Activated T-cell treated with anti-CD3 and anti-CD28 coated beads, Interleukin-2, amount 50 U/mL, for 4 hours (primary cell): ENCODE measurements around the gene LDLRAD3. TPM values are rescaled to one million over a fixed set of nuclear protein-coding genes. Genes with fewer than 3 reads are reported as not detected.
"Not testable (repeated sequence)": the region's sequence is repeated elsewhere in the genome, so short reads cannot be mapped to it uniquely, and the experiment has no call there.

Experiments
- ATAC-seq, 2 donors: fragments of 200-7000 bp; cut with Tn5 transposase; one replicate each; pipeline ENCODE4 v1.10.0; 2021
- DNase-seq: peaks from one replicate; pipeline ENCODE4 v3.0.0-alpha.2; 2020
- H3K27me3 Mint-ChIP-seq: one replicate; pipeline ENCODE4 v1.8.0; 2021; ENCODE audit warnings: low read depth, mixed read lengths
- H3K36me3 Mint-ChIP-seq: one replicate; pipeline ENCODE4 v1.8.0; 2022; ENCODE audit warnings: mixed read lengths; ENCODE audit not compliant: insufficient read depth
- H3K4me1 Mint-ChIP-seq: one replicate; pipeline ENCODE4 v1.8.0; 2021; ENCODE audit warnings: low read depth, mixed read lengths
- H3K4me3 Mint-ChIP-seq: one replicate; pipeline ENCODE4 v1.8.0; 2021; ENCODE audit warnings: mild to moderate bottlenecking, moderate library complexity, mixed read lengths
- H3K9me3 Mint-ChIP-seq: one replicate; pipeline ENCODE4 v1.8.0; 2021; ENCODE audit warnings: mixed read lengths
- total RNA-seq, 3 donors: library from RNA; stranded (reverse); gene quantifications; one replicate each; pipeline ENCODE4 v1.2.1, GENCODE V29; 2021

Gene LDLRAD3, protein sequence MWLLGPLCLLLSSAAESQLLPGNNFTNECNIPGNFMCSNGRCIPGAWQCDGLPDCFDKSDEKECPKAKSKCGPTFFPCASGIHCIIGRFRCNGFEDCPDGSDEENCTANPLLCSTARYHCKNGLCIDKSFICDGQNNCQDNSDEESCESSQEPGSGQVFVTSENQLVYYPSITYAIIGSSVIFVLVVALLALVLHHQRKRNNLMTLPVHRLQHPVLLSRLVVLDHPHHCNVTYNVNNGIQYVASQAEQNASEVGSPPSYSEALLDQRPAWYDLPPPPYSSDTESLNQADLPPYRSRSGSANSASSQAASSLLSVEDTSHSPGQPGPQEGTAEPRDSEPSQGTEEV
- under 1 TPM; 0.29 to 0.76 (median 0.71) TPM for total RNA-seq

DNA sequence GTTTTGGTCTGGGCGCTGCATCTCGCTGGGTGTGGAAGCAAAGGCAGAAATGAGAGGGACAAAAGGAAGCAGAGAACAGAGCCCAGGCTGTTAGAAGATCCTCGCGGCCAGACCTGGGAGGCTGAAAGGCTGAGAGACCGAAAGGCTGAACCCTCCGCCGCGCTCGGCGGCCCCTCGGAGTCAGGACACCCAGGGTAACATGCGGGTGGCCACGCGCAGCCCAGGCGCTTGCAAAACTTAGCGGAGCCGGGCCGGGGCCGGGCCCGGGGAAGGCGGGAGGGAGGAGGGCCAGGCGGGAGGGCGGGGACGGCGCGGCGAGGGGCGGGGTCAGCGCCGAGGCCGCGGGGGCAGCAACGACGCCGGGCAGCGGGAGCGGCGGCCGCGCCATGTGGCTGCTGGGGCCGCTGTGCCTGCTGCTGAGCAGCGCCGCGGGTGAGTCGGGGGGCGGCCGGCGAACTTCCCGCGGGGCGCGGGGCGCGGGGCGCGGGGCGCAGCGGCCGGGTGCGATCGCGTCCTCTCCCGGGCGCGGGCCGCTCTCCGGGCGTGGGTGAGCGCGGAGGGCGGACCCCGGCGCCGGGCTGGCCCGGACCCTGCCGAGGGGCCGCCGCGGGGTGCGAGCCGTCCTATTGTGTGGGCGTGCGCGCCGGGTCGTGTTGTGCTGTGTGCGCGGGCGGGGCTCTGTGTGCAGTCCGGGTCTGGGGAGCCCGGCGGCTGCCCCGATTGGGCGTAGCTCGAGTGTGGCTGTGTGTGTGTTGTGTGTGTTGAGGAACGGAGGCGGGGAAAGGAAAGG lies at the start of gene LDLRAD3:
Gene LDLRAD3, plus strand, starts transcription at position 350 of the 790 bp plus-strand sequence. Its CDS starts 37 bp downstream, at position 387.
- no peaks in the 10 kb centered on the region for H3K9me3 Mint-ChIP-seq
- H3K27me3 Mint-ChIP-seq: peaks cover 46% of the 10 kb centered on the region
- DNase-seq: peak; percentile 15
- peak within 1 kb of the TSS; percentile 79 for H3K4me3 Mint-ChIP-seq
- peaks cover 8% of the 10 kb centered on the region for H3K4me1 Mint-ChIP-seq
- H3K36me3 Mint-ChIP-seq: no peaks in the 10 kb centered on the region
- ATAC-seq: peak; percentile 82 to 86

DNA sequence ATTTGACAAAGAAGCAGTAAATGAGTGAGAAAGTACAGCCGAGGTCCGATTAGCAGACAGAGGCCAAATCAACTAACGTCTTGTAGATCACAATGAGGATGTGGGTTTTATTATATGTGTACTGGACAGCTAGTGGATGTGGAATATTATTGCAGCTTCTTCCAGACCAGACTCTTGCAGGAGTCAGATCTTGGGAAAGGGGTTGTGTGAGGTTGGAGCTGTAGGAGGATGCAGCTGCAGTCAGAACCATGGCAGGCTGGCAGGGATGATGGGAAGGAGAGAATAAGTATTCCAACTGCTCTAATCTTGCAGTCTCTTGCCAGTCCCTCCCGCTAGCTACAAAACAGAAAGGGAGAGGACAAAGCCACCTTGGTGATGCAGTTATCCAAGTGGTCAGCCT lies 46.8 kb upstream of the LDLRAD3 start:
- no peaks in the 10 kb centered on the region for H3K4me1 Mint-ChIP-seq
- no peak overlapping the region for H3K4me3 Mint-ChIP-seq
- peaks cover 6% of the 10 kb centered on the region for H3K9me3 Mint-ChIP-seq
- no peaks in the 10 kb centered on the region for H3K36me3 Mint-ChIP-seq
- H3K27me3 Mint-ChIP-seq: peaks cover 11% of the 10 kb centered on the region
- ATAC-seq (no peak), DNase-seq (no peak)

DNA sequence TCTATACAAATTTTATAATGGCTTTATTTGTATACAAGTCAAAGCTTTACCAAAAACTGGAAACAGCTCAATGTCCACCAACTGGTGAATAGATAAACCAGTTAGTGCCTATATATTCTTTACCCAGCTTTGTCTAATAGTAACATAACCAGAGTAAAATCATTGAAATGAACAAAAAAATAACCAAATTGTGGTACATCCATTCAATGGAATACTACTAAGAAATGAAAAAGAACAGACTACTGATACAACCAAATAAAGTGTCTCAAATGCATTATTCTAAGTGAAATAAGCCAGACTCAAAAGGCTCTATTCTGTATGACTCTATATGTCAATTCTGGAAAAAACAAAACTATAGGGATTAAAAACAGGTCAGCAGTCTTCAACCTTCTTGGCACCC lies 40.9 kb upstream of the LDLRAD3 start:
- Mint-ChIP-seq H3K4me1 (no peaks in the 10 kb centered on the region), H3K36me3 (no peaks in the 10 kb centered on the region), H3K9me3 (peaks cover 17% of the 10 kb centered on the region), H3K4me3 (no peak overlapping the region), H3K27me3 (peaks cover 5% of the 10 kb centered on the region)
- DNase-seq (no peak), ATAC-seq (no peak)

DNA sequence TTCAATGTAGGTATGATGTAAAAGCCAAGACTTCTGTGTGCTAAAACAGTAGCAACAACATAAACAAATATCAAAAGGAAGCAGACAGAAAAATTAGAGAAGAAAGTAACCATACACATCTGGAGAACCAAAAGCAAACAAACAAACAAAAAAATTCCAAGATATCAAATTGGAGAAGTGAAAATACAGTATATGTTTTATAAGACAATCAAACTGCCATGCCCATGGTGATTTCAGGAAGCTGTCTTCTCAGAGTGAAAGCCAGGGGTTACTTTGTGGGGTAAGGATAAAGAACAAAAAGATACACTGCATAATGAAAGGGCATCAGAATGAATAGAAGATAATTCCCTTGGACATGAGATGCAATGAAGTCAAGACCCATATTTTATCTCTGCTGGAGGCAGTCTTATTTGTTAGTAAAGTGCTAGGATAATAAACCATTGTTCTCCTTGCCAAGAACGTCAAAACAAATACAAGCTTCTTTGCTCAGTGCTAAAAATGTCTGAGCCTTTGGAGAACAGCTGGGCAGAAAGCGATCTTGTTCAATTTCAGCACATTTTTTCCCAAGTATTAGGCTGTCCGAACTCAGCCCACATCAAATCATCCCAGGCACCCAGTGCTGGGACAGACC lies 38.1 kb upstream of the LDLRAD3 start:
- no peak for ATAC-seq
- Mint-ChIP-seq H3K9me3 (peaks cover 17% of the 10 kb centered on the region), H3K27me3 (peaks cover 7% of the 10 kb centered on the region), H3K4me3 (no peak overlapping the region), H3K36me3 (no peaks in the 10 kb centered on the region), H3K4me1 (no peaks in the 10 kb centered on the region)
- DNase-seq: no peak

DNA sequence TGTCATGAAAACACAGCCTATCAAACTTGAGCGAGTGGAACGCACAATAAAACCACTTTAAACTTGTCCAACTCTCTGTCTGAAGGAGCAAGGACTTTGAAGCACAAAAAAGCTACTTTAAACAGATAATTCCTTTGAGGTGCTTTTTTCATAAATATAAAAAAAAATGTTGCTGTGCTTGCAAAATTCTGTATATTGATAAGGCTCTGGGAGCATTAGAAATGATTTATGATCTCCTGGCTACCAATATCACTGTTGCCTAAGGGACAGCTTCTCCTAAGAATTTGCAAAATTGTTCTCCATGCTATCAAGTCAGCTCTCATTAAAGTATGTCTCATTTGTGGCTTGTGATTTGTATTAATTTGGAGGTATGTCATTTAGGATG lies 37.6 kb upstream of the LDLRAD3 start:
- Mint-ChIP-seq H3K4me1 (no peaks in the 10 kb centered on the region), H3K4me3 (no peak overlapping the region), H3K9me3 (peaks cover 17% of the 10 kb centered on the region), H3K27me3 (peaks cover 7% of the 10 kb centered on the region), H3K36me3 (no peaks in the 10 kb centered on the region)
- DNase-seq (no peak), ATAC-seq (no peak)

DNA sequence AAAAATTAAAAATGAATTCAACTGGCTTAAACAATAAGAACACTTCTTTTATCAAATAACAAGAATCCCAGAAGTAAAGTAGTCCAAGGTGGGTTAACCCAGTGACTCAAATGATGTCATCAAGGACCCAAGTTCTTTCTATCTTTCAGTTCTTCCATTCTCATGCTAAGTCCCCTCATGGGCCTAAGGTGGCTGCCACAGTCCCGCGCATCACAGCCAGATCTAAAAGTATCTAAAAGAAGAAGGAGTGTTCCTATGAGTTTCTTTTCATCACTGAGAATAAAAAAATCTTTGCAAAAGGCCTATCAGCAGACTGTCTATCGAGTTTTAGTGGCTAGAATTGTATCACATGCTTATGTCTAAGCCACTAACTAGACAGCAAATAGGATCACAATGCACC lies 37.2 kb upstream of the LDLRAD3 start:
- no peak overlapping the region for H3K4me3 Mint-ChIP-seq
- DNase-seq: no peak
- peaks cover 9% of the 10 kb centered on the region for H3K27me3 Mint-ChIP-seq
- H3K36me3 Mint-ChIP-seq: no peaks in the 10 kb centered on the region
- H3K9me3 Mint-ChIP-seq: peaks cover 15% of the 10 kb centered on the region
- ATAC-seq: no peak
- no peaks in the 10 kb centered on the region for H3K4me1 Mint-ChIP-seq

DNA sequence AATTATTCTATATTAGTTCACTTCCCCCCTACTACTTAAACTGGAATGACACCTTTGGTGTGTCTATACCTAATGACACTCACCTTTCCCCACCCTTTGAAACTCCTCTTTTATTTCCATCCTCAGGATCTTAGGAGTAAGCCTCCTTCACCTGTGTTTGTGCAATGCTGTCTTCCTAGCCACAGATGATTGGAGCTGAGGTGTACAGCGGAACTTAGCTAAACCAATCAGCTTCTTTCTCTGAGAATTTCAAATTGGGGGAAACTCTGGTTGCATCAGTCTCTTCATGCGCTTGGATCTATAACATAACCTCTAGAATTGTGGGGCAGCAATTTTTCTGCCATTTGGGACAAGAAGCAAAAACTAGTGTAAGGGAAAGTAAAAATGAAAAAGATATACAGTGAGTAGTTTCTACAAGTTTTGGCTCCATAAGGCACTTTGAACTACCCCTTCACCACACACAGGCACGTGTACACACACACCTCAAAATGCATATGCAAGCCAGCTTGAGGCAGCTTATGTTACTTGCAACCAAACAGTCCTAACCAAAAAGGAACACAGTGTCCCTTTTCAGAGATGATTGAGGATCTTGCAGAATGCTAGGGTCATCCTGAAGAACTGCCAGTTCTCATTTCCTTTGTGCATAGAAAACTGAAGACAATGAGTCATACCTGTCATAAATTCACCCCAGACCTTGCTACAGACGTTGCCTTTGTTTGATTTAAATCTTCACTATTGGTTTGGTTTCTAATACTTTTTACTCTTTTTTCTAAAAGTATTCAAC lies 36.0 kb upstream of the LDLRAD3 start:
- Mint-ChIP-seq H3K36me3 (no peaks in the 10 kb centered on the region), H3K9me3 (peaks cover 7% of the 10 kb centered on the region), H3K4me3 (no peak overlapping the region), H3K27me3 (peaks cover 9% of the 10 kb centered on the region), H3K4me1 (no peaks in the 10 kb centered on the region)
- DNase-seq: no peak
- no peak for ATAC-seq

DNA sequence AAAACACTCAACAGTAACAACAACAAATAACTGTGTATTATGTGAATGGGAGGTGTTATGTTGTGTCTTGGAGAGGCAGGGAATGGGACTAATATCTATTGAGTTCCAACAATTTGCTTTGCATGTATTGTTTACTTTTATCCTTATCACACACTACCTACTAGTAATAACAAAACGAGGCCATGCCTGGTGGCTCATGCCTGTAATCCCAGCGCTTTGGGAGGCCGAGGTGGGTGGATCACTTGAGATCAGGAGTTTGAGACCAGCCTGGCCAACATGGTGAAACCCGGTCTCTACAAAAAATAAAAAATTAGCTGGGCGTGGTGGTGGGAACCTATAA lies 35.5 kb upstream of the LDLRAD3 start:
- ATAC-seq: not testable (repeated sequence)

DNA sequence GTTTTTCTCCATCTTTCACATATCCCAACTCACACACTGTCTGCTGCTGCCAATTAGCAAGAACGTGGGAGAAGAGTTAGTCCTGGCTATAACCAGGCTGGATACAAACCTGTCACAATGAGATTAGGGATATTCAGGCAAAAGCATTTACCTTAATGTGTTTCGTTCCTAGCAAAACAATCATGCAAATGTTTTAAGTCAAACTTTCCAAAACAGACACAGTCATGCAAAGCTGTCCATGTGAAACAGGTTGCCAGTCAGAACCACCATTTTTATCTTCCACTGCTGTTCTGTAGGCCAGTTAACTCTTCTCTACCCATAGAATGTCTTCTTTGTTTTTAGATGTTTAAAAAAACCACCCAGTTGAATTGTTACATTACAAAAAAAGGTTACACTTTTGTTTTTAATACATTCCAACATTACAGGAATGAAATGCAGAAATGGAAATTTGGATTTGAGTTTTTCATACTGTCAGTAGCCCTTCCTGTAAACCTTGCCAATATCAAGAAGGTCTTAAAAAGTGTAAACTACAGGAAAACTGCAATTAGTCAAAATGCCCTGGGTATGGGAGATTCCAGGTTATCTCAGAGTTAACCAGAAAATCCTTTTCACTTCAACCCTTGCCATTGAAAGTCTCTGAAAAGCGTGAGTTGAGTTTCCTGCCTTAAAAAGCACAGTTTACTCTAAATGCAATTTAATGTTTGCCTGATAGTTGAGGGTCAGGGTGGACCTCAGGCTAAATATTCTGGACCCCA lies 34.2 kb upstream of the LDLRAD3 start:
- ATAC-seq: no peak
- Mint-ChIP-seq H3K36me3 (no peaks in the 10 kb centered on the region), H3K4me3 (no peak overlapping the region)

More for the DNA sequence above, 35.5 kb upstream of the LDLRAD3 start:
- not testable (repeated sequence) for H3K4me3 Mint-ChIP-seq, H3K9me3 Mint-ChIP-seq, DNase-seq, H3K4me1 Mint-ChIP-seq, H3K27me3 Mint-ChIP-seq, H3K36me3 Mint-ChIP-seq

DNA sequence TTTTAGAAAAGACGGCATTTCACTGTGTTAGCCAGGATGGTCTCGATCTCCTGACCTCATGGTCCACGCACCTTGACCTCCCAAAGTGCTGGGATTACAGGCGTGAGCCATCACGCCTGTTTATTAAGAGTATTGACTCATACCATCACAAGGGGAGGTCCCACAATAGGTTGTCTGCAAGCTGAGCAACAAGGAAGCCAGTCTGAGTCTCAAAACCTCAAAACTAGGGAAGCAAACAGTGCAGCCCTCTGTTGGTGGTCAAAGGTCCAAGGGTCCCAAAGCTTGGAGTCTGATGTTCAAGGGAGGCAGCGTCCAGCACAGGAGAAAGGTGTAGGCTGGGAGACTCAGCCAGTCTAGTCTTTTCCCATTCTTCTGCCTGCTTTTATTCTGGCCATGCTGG lies 32.8 kb upstream of the LDLRAD3 start:
- DNase-seq (no peak), ATAC-seq (no peak)
- Mint-ChIP-seq H3K27me3 (peaks cover 10% of the 10 kb centered on the region), H3K4me1 (no peaks in the 10 kb centered on the region), H3K4me3 (no peak overlapping the region), H3K9me3 (peaks cover 4% of the 10 kb centered on the region), H3K36me3 (no peaks in the 10 kb centered on the region)

More for the DNA sequence above, 34.2 kb upstream of the LDLRAD3 start:
- no peak for DNase-seq
- peaks cover 7% of the 10 kb centered on the region for H3K27me3 Mint-ChIP-seq
- H3K4me1 Mint-ChIP-seq: no peaks in the 10 kb centered on the region
- peaks cover 4% of the 10 kb centered on the region for H3K9me3 Mint-ChIP-seq

DNA sequence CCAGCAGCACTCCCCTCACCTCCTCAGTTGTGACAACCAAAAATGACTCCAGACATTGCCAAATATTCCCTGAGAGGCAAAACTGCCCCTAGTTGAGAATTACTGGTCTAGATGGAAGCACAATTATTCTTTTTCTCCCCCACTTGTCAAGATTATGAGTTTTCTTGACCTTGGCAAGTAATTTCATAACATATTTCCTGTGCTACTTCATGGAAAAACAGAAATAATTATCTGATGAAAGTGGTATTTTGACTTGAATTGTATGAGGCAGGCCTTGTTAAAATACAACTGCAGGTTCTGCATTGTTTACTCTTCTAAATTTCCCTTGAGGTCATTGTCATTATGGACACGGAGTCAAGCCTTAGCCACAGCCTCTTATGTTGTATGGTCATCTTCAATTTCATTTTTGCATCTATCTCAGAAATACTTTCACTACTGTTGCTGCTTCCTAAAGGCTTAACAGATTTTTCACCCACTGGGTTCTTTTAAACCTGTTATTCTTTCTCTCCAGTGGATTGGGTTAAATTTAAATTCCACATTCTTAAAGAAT lies 32.2 kb upstream of the LDLRAD3 start:
- no peaks in the 10 kb centered on the region for H3K36me3 Mint-ChIP-seq
- peaks cover 14% of the 10 kb centered on the region for H3K27me3 Mint-ChIP-seq
- no peaks in the 10 kb centered on the region for H3K4me1 Mint-ChIP-seq
- no peak for DNase-seq
- no peak for ATAC-seq
- H3K4me3 Mint-ChIP-seq: no peak overlapping the region
- peaks cover 2% of the 10 kb centered on the region for H3K9me3 Mint-ChIP-seq

DNA sequence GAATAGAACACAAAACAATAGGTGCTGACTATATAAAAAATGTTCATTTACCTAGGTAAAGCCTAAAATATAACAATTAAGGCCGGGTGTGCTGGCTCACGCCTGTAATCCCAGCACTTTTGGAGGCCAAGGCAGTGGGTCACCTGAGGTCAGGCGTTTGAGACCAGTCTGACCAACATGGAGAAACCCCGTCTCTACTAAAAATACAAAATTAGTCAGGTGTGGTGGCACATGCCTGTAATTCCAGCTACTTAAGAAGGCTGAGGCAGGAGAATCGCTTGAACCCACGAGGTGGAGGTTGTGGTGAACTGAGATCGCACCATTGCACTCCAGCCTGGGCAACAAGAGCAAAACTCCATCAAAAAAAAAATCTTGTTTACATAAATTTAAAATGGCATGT lies 31.4 kb upstream of the LDLRAD3 start:
- not testable (repeated sequence) for H3K4me1 Mint-ChIP-seq, ATAC-seq, DNase-seq, H3K9me3 Mint-ChIP-seq, H3K4me3 Mint-ChIP-seq, H3K36me3 Mint-ChIP-seq
- peaks cover 14% of the 10 kb centered on the region for H3K27me3 Mint-ChIP-seq

DNA sequence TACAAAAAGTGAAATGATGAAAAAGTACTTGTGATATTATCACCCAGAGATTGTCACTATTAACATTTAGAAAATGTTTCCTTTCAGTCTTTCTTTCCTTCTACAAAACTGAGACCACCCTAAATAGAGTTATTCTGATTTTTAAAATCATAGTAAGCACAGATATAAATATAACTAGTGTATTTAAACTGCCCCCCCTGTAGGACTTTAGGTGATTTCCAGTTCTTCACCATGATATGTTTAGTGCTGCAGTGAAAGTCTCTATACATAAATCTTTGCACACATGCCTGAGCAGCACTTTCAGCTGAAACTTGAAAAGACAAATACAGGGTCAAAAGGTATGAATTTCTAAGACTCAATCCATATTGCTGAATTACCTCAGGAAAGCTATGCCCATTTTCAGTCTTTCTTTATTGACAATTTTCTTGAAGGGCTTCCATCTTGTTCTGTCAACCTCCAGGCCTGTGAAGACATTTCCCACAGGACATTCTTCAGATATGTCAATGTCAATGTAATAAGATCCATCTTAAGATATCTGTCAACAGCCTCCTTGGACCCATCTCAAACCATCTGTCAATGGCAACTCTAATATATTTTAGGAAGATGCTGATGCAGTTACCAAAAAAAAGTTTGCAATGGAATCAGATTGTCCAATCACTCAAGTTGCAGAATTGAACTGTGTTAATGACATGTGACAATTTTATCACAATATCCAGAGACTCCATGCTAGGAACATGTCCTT lies 30.8 kb upstream of the LDLRAD3 start:
- no peak overlapping the region for H3K4me3 Mint-ChIP-seq
- peaks cover 13% of the 10 kb centered on the region for H3K27me3 Mint-ChIP-seq
- no peaks in the 10 kb centered on the region for H3K4me1 Mint-ChIP-seq
- ATAC-seq (no peak), DNase-seq (no peak)
- H3K36me3 Mint-ChIP-seq: no peaks in the 10 kb centered on the region
- H3K9me3 Mint-ChIP-seq: no peaks in the 10 kb centered on the region
